OCI-LY7 (cell line): ENCODE data around the gene LARGE1. TPM values are rescaled to one million over a fixed set of nuclear protein-coding genes. Genes with fewer than 3 reads are reported as not detected.
"Not testable (repeated sequence)": the region's sequence is repeated elsewhere in the genome, so short reads cannot be mapped to it uniquely, and the experiment has no call there.

Experiments used
- BruUV-seq: library from RNA; stranded (reverse); fragments of 400-500 nt; replicated peaks from 2 replicates; lab custom pipeline; 2021; lab: Mats Ljungman, UMichigan
- CTCF ChIA-PET: fragments of 300-600 bp; sonication (Branson Sonifier 250); formaldehyde crosslinking; loops from one replicate; lab custom pipeline; 2022; ENCODE audit warnings: antibody characterized with exemption; ENCODE audit not compliant: unreplicated experiment; lab: Charles Lee
- POLR2A ChIA-PET: fragments of 300-600 bp; sonication (Branson Sonifier 250); formaldehyde crosslinking; loops from one replicate; lab custom pipeline; 2022; ENCODE audit warnings: antibody characterized with exemption; lab: Charles Lee
- DNase-seq: peaks from one replicate; pipeline ENCODE4 v3.0.0-alpha.2; 2015; ENCODE audit warnings: low spot score
- H2AFZ ChIP-seq: fragments of 200-600 bp; sonication (generic), shearing (Covaris generic); 2 replicates; pipeline ENCODE4 v1.6.1; 2014; ENCODE audit warnings: mild to moderate bottlenecking, antibody characterized with exemption, low read length, moderate library complexity
- H3K27ac ChIP-seq: fragments of 200-600 bp; sonication (generic); 2 replicates; pipeline ENCODE4 v1.5.1; 2014; ENCODE audit warnings: mixed run types, low read depth, mild to moderate bottlenecking, moderate library complexity, low read length, inconsistent platforms; ENCODE audit not compliant: poor library complexity, severe bottlenecking
- H3K36me3 ChIP-seq: fragments of 200-600 bp; sonication (generic); 2 replicates; pipeline ENCODE4 v1.6.1; 2014; ENCODE audit warnings: mild to moderate bottlenecking, antibody characterized with exemption, low read length, moderate library complexity, mixed read lengths; ENCODE audit not compliant: insufficient read depth
- H3K4me1 ChIP-seq: fragments of 200-600 bp; sonication (generic); 2 replicates; pipeline ENCODE4 v1.5.1; 2014; ENCODE audit warnings: mild to moderate bottlenecking, low read length; ENCODE audit not compliant: insufficient read depth, poor library complexity, severe bottlenecking
- H3K4me2 ChIP-seq: fragments of 200-600 bp; sonication (generic); 2 replicates; pipeline ENCODE4 v1.6.1; 2014; ENCODE audit warnings: mild to moderate bottlenecking, low read length
- H3K4me3 ChIP-seq: fragments of 200-600 bp; sonication (generic); 2 replicates; pipeline ENCODE4 v1.5.1; 2014; ENCODE audit warnings: mild to moderate bottlenecking, low read depth, low read length; ENCODE audit not compliant: poor library complexity, severe bottlenecking
- H3K79me2 ChIP-seq: fragments of 200-600 bp; sonication (generic); 2 replicates; pipeline ENCODE4 v1.6.1; 2016; ENCODE audit warnings: low read depth, mild to moderate bottlenecking, low read length, moderate library complexity, mixed read lengths; ENCODE audit not compliant: insufficient read depth
- H3K9me2 ChIP-seq: fragments of 200-600 bp; sonication (generic); 2 replicates; pipeline ENCODE4 v1.6.1; 2016; ENCODE audit warnings: mild to moderate bottlenecking, low read length, mixed read lengths; ENCODE audit not compliant: insufficient read depth
- H3K9me3 ChIP-seq: fragments of 200-600 bp; sonication (generic); 2 replicates; pipeline ENCODE4 v1.6.1; 2014; ENCODE audit warnings: mild to moderate bottlenecking, mixed run types, low read length, mixed read lengths
- H4K20me1 ChIP-seq: fragments of 200-600 bp; sonication (generic); 2 replicates; pipeline ENCODE4 v1.6.1; 2014; ENCODE audit warnings: mild to moderate bottlenecking, antibody characterized with exemption, low read length, moderate library complexity, mixed read lengths; ENCODE audit not compliant: insufficient read depth
- EZH2phosphoT487 ChIP-seq: fragments of 200-600 bp; sonication (generic); IDR thresholded peaks from 2 replicates; pipeline ENCODE4 v1.6.1; 2018; ENCODE audit warnings: low read depth, borderline replicate concordance, mild to moderate bottlenecking, mixed run types, antibody characterized with exemption, low read length, moderate library complexity, mixed read lengths
- intact Hi-C: fragments of 100-400 bp; cut with micrococcal nuclease; formaldehyde crosslinking; loops from one replicate; pipeline ENCODE4 v1.10.0; 2022; ENCODE audit not compliant: unreplicated experiment
- total RNA-seq, 2 experiments: library from RNA; depleted of rRNA in 1 of 2; stranded (reverse); fragments of >200 nt in 1 of 2; shearing (Covaris generic) in 1 of 2; gene quantifications; 2 replicates each; pipeline ENCODE4 v1.2.3, GENCODE V29; 2014 to 2022
- TF ChIP-seq, protein P1 (sequence below): fragments of 200-600 bp; sonication (generic); conservative IDR thresholded peaks from 2 replicates; pipeline ENCODE4 v1.5.1; 2014; ENCODE audit warnings: mild to moderate bottlenecking, antibody characterized with exemption, low read length, moderate library complexity, mixed read lengths

LARGE1 gene
- total RNA-seq, 2 experiments from 2014 or later: 31.5 to 31.9 TPM

DNA sequence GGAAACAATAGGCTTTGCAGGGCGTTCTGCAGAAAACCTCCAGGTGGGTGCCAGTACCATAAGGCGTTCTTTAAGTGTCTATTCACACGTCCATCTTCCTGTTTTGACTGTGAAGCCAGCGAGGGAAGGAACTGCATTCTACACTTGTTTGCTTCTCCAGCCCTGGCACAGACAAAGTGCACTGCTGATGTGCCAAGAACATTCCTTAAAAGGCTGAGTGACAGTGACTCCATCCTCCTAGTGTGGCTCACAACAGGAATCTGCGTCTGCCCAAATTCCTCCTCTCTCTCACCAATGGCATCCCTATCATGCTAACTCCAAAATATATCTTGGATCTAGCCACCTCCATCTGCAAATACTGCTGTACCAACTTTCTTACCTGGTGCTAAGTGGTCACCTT, 454.7 kb downstream of the LARGE1 start:
- Histone ChIP-seq H2AFZ (no peak overlapping the region), H3K4me3 (no peak overlapping the region), H3K4me1 (no peaks in the 10 kb centered on the region), H3K9me2 (no peaks in the 10 kb centered on the region), H4K20me1 (no peaks in the 10 kb centered on the region), H3K27ac (no peak overlapping the region), H3K9me3 (peaks cover 5% of the 10 kb centered on the region; the same call in 1 of the 2 replicates), H3K79me2 (no peaks in the 10 kb centered on the region), H3K4me2 (no peak overlapping the region), H3K36me3 (no peaks in the 10 kb centered on the region)
- ChIA-PET POLR2A (no interaction called here), CTCF (interaction anchor here (0.6 kb wide), 1 partner anchor 12 kb away, joined by 3 read pairs; no protein-coding TSS in a partner anchor)
- DNase-seq: no peak
- no TSS peak for BruUV-seq
- TF ChIP-seq, protein P1, sequence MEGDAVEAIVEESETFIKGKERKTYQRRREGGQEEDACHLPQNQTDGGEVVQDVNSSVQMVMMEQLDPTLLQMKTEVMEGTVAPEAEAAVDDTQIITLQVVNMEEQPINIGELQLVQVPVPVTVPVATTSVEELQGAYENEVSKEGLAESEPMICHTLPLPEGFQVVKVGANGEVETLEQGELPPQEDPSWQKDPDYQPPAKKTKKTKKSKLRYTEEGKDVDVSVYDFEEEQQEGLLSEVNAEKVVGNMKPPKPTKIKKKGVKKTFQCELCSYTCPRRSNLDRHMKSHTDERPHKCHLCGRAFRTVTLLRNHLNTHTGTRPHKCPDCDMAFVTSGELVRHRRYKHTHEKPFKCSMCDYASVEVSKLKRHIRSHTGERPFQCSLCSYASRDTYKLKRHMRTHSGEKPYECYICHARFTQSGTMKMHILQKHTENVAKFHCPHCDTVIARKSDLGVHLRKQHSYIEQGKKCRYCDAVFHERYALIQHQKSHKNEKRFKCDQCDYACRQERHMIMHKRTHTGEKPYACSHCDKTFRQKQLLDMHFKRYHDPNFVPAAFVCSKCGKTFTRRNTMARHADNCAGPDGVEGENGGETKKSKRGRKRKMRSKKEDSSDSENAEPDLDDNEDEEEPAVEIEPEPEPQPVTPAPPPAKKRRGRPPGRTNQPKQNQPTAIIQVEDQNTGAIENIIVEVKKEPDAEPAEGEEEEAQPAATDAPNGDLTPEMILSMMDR: no peak
- TF ChIP-seq EZH2phosphoT487: no peak
- intact Hi-C loops: no loop called here

DNA sequence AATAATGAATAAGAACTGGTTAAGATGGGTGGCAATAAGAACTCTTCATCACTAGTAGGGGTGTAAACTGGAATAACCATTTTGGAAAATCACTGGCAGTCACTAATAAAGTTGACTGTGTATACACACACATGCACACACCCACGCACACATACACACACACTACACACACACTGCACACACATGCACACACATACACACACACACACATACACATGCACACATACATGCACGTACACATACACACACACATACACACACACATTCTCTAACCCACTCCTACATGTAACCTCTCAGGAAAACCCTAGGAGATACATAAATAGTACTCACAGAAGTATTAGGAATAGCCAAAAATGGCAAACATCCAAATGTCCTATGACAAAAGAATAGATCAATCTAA, 455.6 kb downstream of the LARGE1 start:
- Histone ChIP-seq H3K4me3 (no peak overlapping the region), H3K36me3 (no peaks in the 10 kb centered on the region), H3K9me2 (no peaks in the 10 kb centered on the region), H3K9me3 (peaks cover 5% of the 10 kb centered on the region; the same call in 1 of the 2 replicates), H4K20me1 (no peaks in the 10 kb centered on the region), H3K27ac (no peak overlapping the region), H3K79me2 (no peaks in the 10 kb centered on the region), H2AFZ (no peak overlapping the region), H3K4me1 (no peaks in the 10 kb centered on the region), H3K4me2 (no peak overlapping the region)
- POLR2A ChIA-PET: interaction anchor here (0.6 kb wide), 1 partner anchor 367 kb away, joined by 3 read pairs; no protein-coding TSS in a partner anchor
- TF ChIP-seq, protein P1: no peak
- no peak for TF ChIP-seq EZH2phosphoT487
- intact Hi-C loops: no loop called here
- no TSS peak for BruUV-seq
- CTCF ChIA-PET: no interaction called here
- DNase-seq: no peak

DNA sequence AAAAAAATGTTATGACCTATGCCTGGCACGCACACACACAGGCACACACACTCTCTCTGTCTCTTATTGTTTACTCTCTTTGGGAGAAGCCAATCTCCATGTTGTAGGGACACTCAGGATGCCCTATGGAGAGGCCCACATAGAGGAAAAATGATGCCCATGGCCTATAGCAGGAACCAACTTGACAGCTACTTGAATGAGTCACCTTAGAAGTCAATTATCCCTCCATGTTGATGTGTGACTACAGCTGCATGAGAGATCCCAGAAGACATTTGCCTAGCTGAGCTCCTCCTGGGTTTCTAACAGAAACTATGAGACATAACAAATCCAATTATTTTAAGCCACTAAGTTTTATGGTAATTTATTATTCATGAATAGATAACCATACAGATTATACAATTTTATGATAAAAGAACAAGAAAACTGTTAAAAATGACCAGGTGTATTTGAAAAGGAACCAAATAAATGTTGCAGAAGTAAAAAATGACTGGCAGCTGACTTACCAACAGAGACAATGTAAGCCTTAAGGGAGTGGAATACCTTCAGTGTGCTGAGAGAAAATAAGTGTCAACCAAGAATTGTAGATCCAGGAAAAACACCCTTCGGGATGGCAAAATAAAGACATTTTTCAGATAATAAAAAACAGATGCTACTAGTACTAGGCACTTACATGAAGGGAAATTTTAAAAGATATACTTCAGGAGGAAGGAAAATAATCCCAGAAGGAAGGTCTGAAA, 458.4 kb downstream of the LARGE1 start:
- TF ChIP-seq EZH2phosphoT487: no peak
- TF ChIP-seq, protein P1: no peak
- no peak for DNase-seq
- intact Hi-C loops: no loop called here
- H3K27ac ChIP-seq: no peak overlapping the region
- CTCF ChIA-PET: no interaction called here
- H3K9me2 ChIP-seq: no peaks in the 10 kb centered on the region
- no TSS peak for BruUV-seq
- H3K4me3 ChIP-seq: no peak overlapping the region
- H3K9me3 ChIP-seq: peaks cover 5% of the 10 kb centered on the region; the same call in 1 of the 2 replicates
- no peak overlapping the region for H3K4me2 ChIP-seq
- no peaks in the 10 kb centered on the region for H3K36me3 ChIP-seq
- no peaks in the 10 kb centered on the region for H4K20me1 ChIP-seq
- no peak overlapping the region for H2AFZ ChIP-seq
- no peaks in the 10 kb centered on the region for H3K4me1 ChIP-seq
- no peaks in the 10 kb centered on the region for H3K79me2 ChIP-seq
- POLR2A ChIA-PET: no interaction called here

DNA sequence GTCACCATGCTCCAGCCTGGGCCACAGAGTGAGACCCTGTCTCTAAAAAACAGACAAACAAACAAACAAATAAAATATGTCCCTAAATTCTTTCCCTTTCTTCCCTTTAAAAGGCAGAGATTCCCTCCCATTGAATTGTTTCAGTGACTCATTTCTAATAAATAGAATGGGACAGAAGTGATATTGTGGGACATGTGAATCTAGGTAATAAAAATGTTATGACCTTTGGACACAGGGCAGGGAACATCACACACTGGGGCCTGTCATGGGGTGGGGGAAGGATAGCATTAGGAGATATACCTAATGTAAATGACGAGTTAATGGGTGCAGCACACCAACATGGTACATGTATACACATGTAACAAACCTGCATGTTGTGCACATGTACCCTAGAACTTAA, 459.0 kb downstream of the LARGE1 start:
- H2AFZ ChIP-seq, H4K20me1 ChIP-seq, H3K4me2 ChIP-seq, DNase-seq, intact Hi-C loops, BruUV-seq, H3K36me3 ChIP-seq, H3K9me3 ChIP-seq, CTCF ChIA-PET, H3K79me2 ChIP-seq, H3K27ac ChIP-seq, H3K4me3 ChIP-seq, H3K9me2 ChIP-seq, H3K4me1 ChIP-seq, POLR2A ChIA-PET: not testable (repeated sequence)
